Smooth muscle cell (in vitro differentiated cells): ENCODE measurements around the gene SSBP3. TPM values are rescaled to one million over a fixed set of nuclear protein-coding genes. Genes with fewer than 3 reads are reported as not detected.

Experiments used
- DNase-seq: peaks from one replicate; lab custom pipeline; 2025; ENCODE audit not compliant: unreplicated experiment; lab: John Stamatoyannopoulos, UW
- H2AFZ ChIP-seq: fragments of 200-600 bp; sonication (generic); 2 replicates; pipeline ENCODE4 v1.6.0; 2016; ENCODE audit warnings: antibody characterized with exemption, low read depth, mild to moderate bottlenecking
- H3F3A ChIP-seq: fragments of 200-600 bp; sonication (generic); 2 replicates; pipeline ENCODE4 v1.6.0; 2017; ENCODE audit warnings: antibody characterized with exemption, low read depth
- H3K27ac ChIP-seq: fragments of 200-600 bp; sonication (generic); 2 replicates; pipeline ENCODE4 v1.5.1; 2016; ENCODE audit warnings: low read depth, mild to moderate bottlenecking
- H3K27me3 ChIP-seq: fragments of 200-600 bp; sonication (generic); 2 replicates; pipeline ENCODE4 v1.6.1; 2016; ENCODE audit warnings: low read depth, mild to moderate bottlenecking
- H3K36me3 ChIP-seq: fragments of 200-600 bp; sonication (generic); 2 replicates; pipeline ENCODE4 v1.5.1; 2016; ENCODE audit warnings: low read depth
- H3K4me1 ChIP-seq: fragments of 200-600 bp; sonication (generic); 2 replicates; pipeline ENCODE4 v1.5.1; 2016; ENCODE audit warnings: low read depth
- H3K4me2 ChIP-seq: fragments of 200-600 bp; sonication (generic); 2 replicates; pipeline ENCODE4 v1.6.0; 2016; ENCODE audit warnings: mild to moderate bottlenecking
- H3K4me3 ChIP-seq: fragments of 200-600 bp; sonication (generic); 2 replicates; pipeline ENCODE4 v1.5.1; 2016; ENCODE audit warnings: mild to moderate bottlenecking
- H3K79me2 ChIP-seq: fragments of 200-600 bp; sonication (generic); 2 replicates; pipeline ENCODE4 v1.6.0; 2016; ENCODE audit warnings: low read depth, mild to moderate bottlenecking
- H3K9ac ChIP-seq: fragments of 200-600 bp; sonication (generic); 2 replicates; pipeline ENCODE4 v1.6.0; 2016; ENCODE audit warnings: low read depth
- H3K9me3 ChIP-seq: fragments of 200-600 bp; sonication (generic); replicated peaks from 2 replicates; pipeline ENCODE4 v1.5.1; 2016; ENCODE audit warnings: low read depth
- H4K20me1 ChIP-seq: fragments of 200-600 bp; sonication (generic); 2 replicates; pipeline ENCODE4 v1.6.0; 2016; ENCODE audit warnings: low read depth
- CTCF ChIP-seq: fragments of 200-600 bp; sonication (generic); IDR thresholded peaks from 2 replicates; pipeline ENCODE4 v1.5.1; 2017; ENCODE audit warnings: borderline replicate concordance, mild to moderate bottlenecking, antibody characterized with exemption; ENCODE audit not compliant: insufficient read depth, poor library complexity, severe bottlenecking
- WGBS: methylation state at CpG from one replicate; pipeline ENCODE4 v1.1.7; 2016; ENCODE audit warnings: low lambda C conversion rate; 5-methylcytosine and 5-hydroxymethylcytosine counted together
- polyA plus RNA-seq: library from polyadenylated mRNA; unstranded; fragments of >200 nt; fragmentation: Nextera tagmentation; extraction: Ambion mirVana; gene quantifications from 2 replicates; pipeline ENCODE4 v1.2.1, GENCODE V29; 2016
- total RNA-seq: library from RNA; depleted of rRNA; stranded (reverse); fragments of >200 nt; gene quantifications from 2 replicates; pipeline ENCODE4 v1.2.3, GENCODE V29; 2014

Gene SSBP3
- total and polyA plus RNA-seq, 2 experiments from 2014 or later = 26.5 to 30.1 TPM

GRCh38 chr1:54381524-54381923, 24.7 kb downstream of the SSBP3 start:
- no peak for TF ChIP-seq CTCF
- Histone ChIP-seq H4K20me1 (peaks cover 99% of the 10 kb centered on the region), H3K9ac (no peak overlapping the region), H3K27ac (no peak overlapping the region), H3K36me3 (no peaks in the 10 kb centered on the region), H3K4me2 (no peak overlapping the region), H3K4me3 (no peak overlapping the region), H3F3A (peaks cover 13% of the 10 kb centered on the region), H2AFZ (no peak overlapping the region), H3K9me3 (no peaks in the 10 kb centered on the region), H3K4me1 (peaks cover 28% of the 10 kb centered on the region), H3K79me2 (peaks cover 76% of the 10 kb centered on the region), H3K27me3 (no peaks in the 10 kb centered on the region)
- 94% methylated on average over 4 of the region's 4 CpGs for WGBS
- no peak for DNase-seq

- peaks cover 32% of the 10 kb centered on the region for H3K4me1 ChIP-seq
- WGBS = 89% methylated on average over 15 of the region's 15 CpGs
- H4K20me1 ChIP-seq = peaks cover 99% of the 10 kb centered on the region
Measured at GRCh38 chr1:54380290-54380882, 25.8 kb downstream of the SSBP3 start.

GRCh38 chr1:54379555-54380289, 26.5 kb downstream of the SSBP3 start:
- WGBS = 89% methylated on average over 23 of the region's 23 CpGs
- TF ChIP-seq CTCF = no peak

More at GRCh38 chr1:54380290-54380882, 25.8 kb downstream of the SSBP3 start:
- H3K36me3 ChIP-seq = no peaks in the 10 kb centered on the region
- no peak overlapping the region for H3K4me3 ChIP-seq
- no peak overlapping the region for H3K4me2 ChIP-seq
- H3F3A ChIP-seq = peaks cover 6% of the 10 kb centered on the region
- no peaks in the 10 kb centered on the region for H3K27me3 ChIP-seq
- no peak overlapping the region for H3K9ac ChIP-seq
- no peaks in the 10 kb centered on the region for H3K9me3 ChIP-seq
- H3K79me2 ChIP-seq = peaks cover 71% of the 10 kb centered on the region
- H3K27ac ChIP-seq = no peak overlapping the region
- no peak for DNase-seq
- no peak for TF ChIP-seq CTCF
- H2AFZ ChIP-seq = no peak overlapping the region

More at GRCh38 chr1:54379555-54380289, 26.5 kb downstream of the SSBP3 start:
- no peaks in the 10 kb centered on the region for H3K36me3 ChIP-seq
- H3K27me3 ChIP-seq = no peaks in the 10 kb centered on the region
- H3K79me2 ChIP-seq = peaks cover 70% of the 10 kb centered on the region
- H3K4me3 ChIP-seq = no peak overlapping the region
- H3K27ac ChIP-seq = no peak overlapping the region
- peaks cover 99% of the 10 kb centered on the region for H4K20me1 ChIP-seq
- peaks cover 33% of the 10 kb centered on the region for H3K4me1 ChIP-seq
- no peak overlapping the region for H2AFZ ChIP-seq
- H3K9ac ChIP-seq = no peak overlapping the region
- no peak for DNase-seq
- peaks cover 5% of the 10 kb centered on the region for H3F3A ChIP-seq
- no peak overlapping the region for H3K4me2 ChIP-seq
- no peaks in the 10 kb centered on the region for H3K9me3 ChIP-seq
